Endometrium (tissue), 2 donors: ENCODE data around the gene MPZL1.
"Not testable (repeated sequence)": the region's sequence is repeated elsewhere in the genome, so short reads cannot be mapped to it uniquely, and the experiment has no call there.

Experiments used
- FAIRE-seq: peaks from 2 replicates; lab custom pipeline; 2012; peaks lifted over from hg19 to GRCh38; lab: Jason Lieb, UNC
- donor health status: control.
- donor health status: control.

The MPZL1 gene

GRCh38 chr1:167812972-167813371 is 91.2 kb downstream of the MPZL1 start:
- no peak for FAIRE-seq

DNA sequence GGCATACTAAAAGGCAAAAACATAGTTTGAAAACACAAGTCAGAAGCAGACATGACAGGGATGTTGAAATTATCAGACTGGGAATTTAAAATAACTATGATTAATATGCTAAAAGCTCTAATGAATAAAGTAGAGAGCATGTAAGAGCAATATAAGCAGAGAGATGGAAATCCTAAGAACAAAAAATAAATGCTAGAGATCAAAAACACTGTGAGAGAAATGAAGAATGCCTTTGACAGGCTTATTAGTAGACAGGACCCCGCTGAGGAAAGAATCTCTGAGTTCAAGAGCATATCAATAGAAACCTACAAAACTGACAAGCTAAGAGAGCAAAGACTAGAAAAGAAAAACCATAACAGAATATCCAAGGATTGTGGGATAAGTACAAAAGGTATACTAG is 93.9 kb downstream of the MPZL1 start:
- FAIRE-seq, result no peak

DNA sequence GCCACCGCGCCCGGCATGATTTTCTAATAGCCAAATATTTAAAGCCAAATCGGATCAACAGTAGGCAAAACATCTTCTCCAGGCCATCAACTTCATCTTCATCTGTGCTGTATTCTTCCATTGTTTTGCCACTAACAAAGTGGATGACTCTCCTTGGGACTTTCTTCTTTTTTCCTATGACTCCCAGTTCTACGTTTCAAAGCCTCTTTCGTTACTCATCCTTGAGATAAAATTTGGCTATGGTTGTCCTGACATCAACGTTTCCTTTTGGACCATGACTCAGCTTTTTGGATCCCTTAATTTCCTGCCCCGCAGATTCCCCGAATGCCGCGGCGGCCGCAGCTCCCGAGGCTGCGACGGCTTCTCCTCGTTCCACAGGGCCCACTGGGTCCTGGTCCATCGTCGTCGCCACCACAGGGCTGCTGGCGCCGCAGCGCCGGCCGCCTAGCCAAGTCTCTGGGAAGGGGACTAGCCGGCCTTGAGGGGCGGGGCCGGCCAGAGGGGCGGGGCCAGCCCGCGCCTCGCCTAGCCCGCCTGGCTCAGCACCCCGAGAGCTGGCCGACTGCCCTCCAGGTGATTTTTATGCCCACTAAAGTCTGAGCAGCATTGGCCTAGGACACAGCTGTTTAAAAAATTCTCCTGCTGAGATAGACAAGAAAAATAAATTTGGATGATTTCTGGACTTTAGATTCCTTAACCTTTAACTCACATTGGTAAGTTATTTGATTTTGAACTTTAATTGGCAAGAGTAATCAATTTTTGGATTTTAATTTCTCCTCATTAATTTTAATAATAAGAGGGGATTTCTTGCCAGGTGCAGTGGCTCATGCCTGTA is 98.3 kb downstream of the MPZL1 start:
- FAIRE-seq, result no peak

GRCh38 chr1:167820684-167821355 is 99.0 kb downstream of the MPZL1 start:
- FAIRE-seq, result no peak

- FAIRE-seq, result no peak
Measured at GRCh38 chr1:167821356-167821685, 99.5 kb downstream of the MPZL1 start.

GRCh38 chr1:167821969-167822685 is 100.3 kb downstream of the MPZL1 start:
- FAIRE-seq, result no peak

GRCh38 chr1:167824163-167824794 is 102.5 kb downstream of the MPZL1 start:
- FAIRE-seq, result no peak

DNA sequence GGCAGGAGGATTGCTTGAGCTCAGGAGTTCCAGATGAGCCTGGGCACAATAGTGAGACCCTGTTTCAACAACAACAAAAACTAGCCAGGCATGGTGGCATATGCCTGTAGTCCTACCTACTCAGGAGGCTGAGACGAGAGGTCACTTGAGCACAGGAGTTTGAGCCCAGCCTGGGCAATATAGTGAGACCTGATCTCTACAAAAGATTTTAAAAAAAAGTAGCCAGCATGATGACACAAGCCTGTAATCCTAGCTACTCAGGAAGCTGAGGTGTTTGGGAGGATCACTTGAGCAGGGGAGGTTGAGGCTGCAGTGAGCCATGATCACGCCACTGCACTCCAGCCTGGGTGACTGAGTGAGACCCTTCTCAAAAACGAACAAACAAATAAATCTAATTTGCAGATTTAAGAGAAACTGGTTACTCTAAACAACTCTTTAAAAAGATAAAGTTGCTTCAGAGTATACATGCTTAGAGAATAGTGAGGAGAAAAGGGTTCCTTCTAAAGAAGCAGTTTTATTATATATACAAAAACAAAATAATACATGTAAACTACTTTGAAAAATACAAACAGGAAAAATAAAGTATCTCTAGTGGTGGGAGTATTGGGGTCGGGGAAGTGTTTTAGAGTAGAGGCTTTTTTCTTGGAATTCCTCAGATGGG is 103.8 kb downstream of the MPZL1 start:
- FAIRE-seq, result no peak

DNA sequence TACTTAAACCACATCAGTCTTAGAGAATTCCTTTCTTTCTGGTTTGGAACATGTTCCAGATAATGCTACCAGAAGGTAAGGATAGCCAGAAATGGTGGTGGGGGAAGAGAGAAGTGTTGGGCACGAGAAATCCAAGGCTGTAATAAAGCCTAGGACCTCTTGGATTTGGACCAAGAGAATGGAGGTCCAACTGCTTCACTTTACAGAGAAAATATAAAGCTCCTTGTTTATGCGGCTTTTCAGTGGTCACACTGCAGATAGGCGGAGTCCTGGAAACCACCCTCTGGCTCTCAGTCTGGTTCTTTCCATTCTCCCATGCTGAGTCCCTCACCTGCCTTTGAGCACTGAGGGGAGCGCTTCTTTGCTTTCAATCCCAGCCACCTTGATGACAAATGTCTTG is 104.3 kb downstream of the MPZL1 start:
- no peak for FAIRE-seq

DNA sequence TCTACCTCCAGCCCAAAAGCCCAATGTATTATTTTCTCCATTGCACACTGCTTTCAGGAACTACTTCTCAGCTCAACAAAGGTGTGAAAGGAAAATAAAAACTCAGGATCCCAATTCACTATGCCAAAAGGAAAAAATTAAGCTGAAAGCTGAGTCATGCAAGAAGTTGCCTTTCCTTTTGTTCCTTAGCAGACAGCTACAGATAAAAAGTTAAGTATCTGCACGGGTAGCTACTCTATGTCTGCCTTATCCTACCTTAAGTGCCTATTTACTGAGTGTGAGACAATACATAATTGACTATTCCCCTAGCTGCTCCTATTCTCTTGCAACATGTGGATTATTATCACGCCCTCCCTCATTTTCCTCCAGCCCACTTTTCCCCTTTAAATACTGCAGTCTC is 108.1 kb downstream of the MPZL1 start:
- FAIRE-seq, result no peak

GRCh38 chr1:167830668-167831067 is 108.9 kb downstream of the MPZL1 start:
- FAIRE-seq, result not testable (repeated sequence)

GRCh38 chr1:167832693-167833092 is 110.9 kb downstream of the MPZL1 start:
- FAIRE-seq, result no peak

GRCh38 chr1:167833904-167834303 is 112.1 kb downstream of the MPZL1 start:
- no peak for FAIRE-seq

- FAIRE-seq, result no peak
Measured at GRCh38 chr1:167836197-167836596, 114.4 kb downstream of the MPZL1 start.

GRCh38 chr1:167837326-167837725 is 115.5 kb downstream of the MPZL1 start:
- FAIRE-seq, result no peak

DNA sequence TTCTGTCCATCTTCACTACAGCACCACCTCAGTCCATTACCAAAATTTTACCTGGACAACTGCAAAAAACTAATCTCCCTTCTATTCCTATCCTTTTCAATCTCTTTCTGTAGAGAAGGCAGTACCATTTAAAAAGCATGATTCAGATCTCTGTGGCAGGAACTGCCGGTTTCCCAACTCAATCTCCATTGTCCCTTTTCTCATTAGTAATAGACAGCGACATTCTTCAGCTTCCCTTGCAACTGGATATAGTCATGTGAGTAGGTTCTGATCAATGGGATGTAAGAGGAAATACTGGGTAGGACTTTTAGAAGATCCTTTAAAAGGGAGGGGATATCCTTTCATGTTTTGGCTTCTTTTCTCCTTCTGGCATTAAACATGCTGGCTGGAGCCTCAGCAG is 117.2 kb downstream of the MPZL1 start:
- no peak for FAIRE-seq
